Measurements from ENCODE around the gene MPND. TPM values are rescaled to one million over a fixed set of nuclear protein-coding genes. Genes with fewer than 3 reads are reported as not detected.

MPND gene
- polyA plus RNA-seq, 4 donors = 20.9 to 45.1 (median 35.4) TPM

- Histone ChIP-seq H3K4me1 (ENCODE audit: control insufficient read depth in 3 of 3, insufficient read depth in 2 of 3, low read depth in 1 of 3, low read length in 2 of 3) (peaks cover 0 to 63% (median 20%) of the 10 kb centered on the region in 3 donors), H3K4me3 (ENCODE audit: low read depth in 1 of 3, low read length in 3 of 3) (no peak overlapping the region), H3K36me3 (ENCODE audit: control insufficient read depth in 3 of 3, insufficient read depth in 2 of 3, low read depth in 1 of 3, low read length in 3 of 3) (peaks cover 0 to 77% (median 6%) of the 10 kb centered on the region in 3 donors), H3K27ac (ENCODE audit: low read depth in 1 of 3, low read length in 2 of 3) (peak overlapping the region in 2 of 3 donors; percentile 27 to 69), H3K27me3 (ENCODE audit: control insufficient read depth in 3 of 3, insufficient read depth in 3 of 3, low read length in 3 of 3) (no peaks in the 10 kb centered on the region), H3K9me3 (ENCODE audit: control insufficient read depth in 2 of 2, insufficient read depth in 1 of 2, low read depth in 1 of 2, low read length in 1 of 2) (no peaks in the 10 kb centered on the region)
- no peak for FAIRE-seq
- DNase-seq = peak in 1 of 2 donors; percentile 84
- WGBS, 3 donors = 22 to 42% (median 25%) methylated on average over 19 to 20 of the region's 20 CpGs
Measured at GRCh38 chr19:4379383-4380253, 36.3 kb downstream of the MPND start.

- Histone ChIP-seq H3K9me3 (ENCODE audit: control insufficient read depth in 2 of 2, insufficient read depth in 1 of 2, low read depth in 1 of 2, low read length in 1 of 2) (no peaks in the 10 kb centered on the region), H3K4me1 (ENCODE audit: control insufficient read depth in 3 of 3, insufficient read depth in 2 of 3, low read depth in 1 of 3, low read length in 2 of 3) (peaks cover 0 to 63% (median 16%) of the 10 kb centered on the region in 3 donors), H3K4me3 (ENCODE audit: low read depth in 1 of 3, low read length in 3 of 3) (no peak overlapping the region), H3K27me3 (ENCODE audit: control insufficient read depth in 3 of 3, insufficient read depth in 3 of 3, low read length in 3 of 3) (no peaks in the 10 kb centered on the region), H3K36me3 (ENCODE audit: control insufficient read depth in 3 of 3, insufficient read depth in 2 of 3, low read depth in 1 of 3, low read length in 3 of 3) (peaks cover 0 to 84% (median 6%) of the 10 kb centered on the region in 3 donors), H3K27ac (ENCODE audit: low read depth in 1 of 3, low read length in 2 of 3) (peak overlapping the region in 2 of 3 donors; percentile 45 to 69)
- DNase-seq = peak in 1 of 2 donors; percentile 42
- FAIRE-seq = no peak
- WGBS, 3 donors = 38 to 60% (median 53%) methylated on average over 17 of the region's 17 CpGs
Measured at GRCh38 chr19:4380254-4380727, 36.9 kb downstream of the MPND start.

GRCh38 chr19:4385291-4386040, 42.1 kb downstream of the MPND start:
- peaks cover 0 to 53% (median 2%) of the 10 kb centered on the region in 3 donors for H3K4me1 ChIP-seq (ENCODE audit: control insufficient read depth in 3 of 3, insufficient read depth in 2 of 3, low read depth in 1 of 3, low read length in 2 of 3)
- H3K27me3 ChIP-seq (ENCODE audit: control insufficient read depth in 3 of 3, insufficient read depth in 3 of 3, low read length in 3 of 3) = no peaks in the 10 kb centered on the region
- 61 to 71% (median 67%) methylated on average over 15 of the region's 15 CpGs for WGBS, 3 donors
- H3K9me3 ChIP-seq (ENCODE audit: control insufficient read depth in 2 of 2, insufficient read depth in 1 of 2, low read depth in 1 of 2, low read length in 1 of 2) = no peaks in the 10 kb centered on the region
- peak overlapping the region in 1 of 3 donors; percentile 81 for H3K27ac ChIP-seq (ENCODE audit: low read depth in 1 of 3, low read length in 2 of 3)
- no peak for FAIRE-seq
- H3K4me3 ChIP-seq (ENCODE audit: low read depth in 1 of 3, low read length in 3 of 3) = peak overlapping the region in 1 of 3 donors; percentile 5
- DNase-seq = peak in 1 of 2 donors; percentile 79
- H3K36me3 ChIP-seq (ENCODE audit: control insufficient read depth in 3 of 3, insufficient read depth in 2 of 3, low read depth in 1 of 3, low read length in 3 of 3) = peaks cover 0 to 85% (median 6%) of the 10 kb centered on the region in 3 donors

GRCh38 chr19:4386041-4386782, 42.9 kb downstream of the MPND start:
- no peak overlapping the region for H3K4me3 ChIP-seq (ENCODE audit: low read depth in 1 of 3, low read length in 3 of 3)
- H3K4me1 ChIP-seq (ENCODE audit: control insufficient read depth in 3 of 3, insufficient read depth in 2 of 3, low read depth in 1 of 3, low read length in 2 of 3) = peaks cover 0 to 60% (median 9%) of the 10 kb centered on the region in 3 donors
- 77 to 95% (median 94%) methylated on average over 13 of the region's 13 CpGs for WGBS, 3 donors
- no peaks in the 10 kb centered on the region for H3K9me3 ChIP-seq (ENCODE audit: control insufficient read depth in 2 of 2, insufficient read depth in 1 of 2, low read depth in 1 of 2, low read length in 1 of 2)
- H3K36me3 ChIP-seq (ENCODE audit: control insufficient read depth in 3 of 3, insufficient read depth in 2 of 3, low read depth in 1 of 3, low read length in 3 of 3) = peaks cover 0 to 80% (median 6%) of the 10 kb centered on the region in 3 donors
- H3K27me3 ChIP-seq (ENCODE audit: control insufficient read depth in 3 of 3, insufficient read depth in 3 of 3, low read length in 3 of 3) = no peaks in the 10 kb centered on the region
- H3K27ac ChIP-seq (ENCODE audit: low read depth in 1 of 3, low read length in 2 of 3) = peak overlapping the region in 1 of 3 donors; percentile 81
- FAIRE-seq (no peak), DNase-seq (no peak)

- DNase-seq = peak in 1 of 2 donors; percentile 71
- Histone ChIP-seq H3K9me3 (ENCODE audit: control insufficient read depth in 2 of 2, insufficient read depth in 1 of 2, low read depth in 1 of 2, low read length in 1 of 2) (no peaks in the 10 kb centered on the region), H3K4me1 (ENCODE audit: control insufficient read depth in 3 of 3, insufficient read depth in 2 of 3, low read depth in 1 of 3, low read length in 2 of 3) (peaks cover 0 to 80% (median 14%) of the 10 kb centered on the region in 3 donors), H3K36me3 (ENCODE audit: control insufficient read depth in 3 of 3, insufficient read depth in 2 of 3, low read depth in 1 of 3, low read length in 3 of 3) (peaks cover 0 to 72% (median 5%) of the 10 kb centered on the region in 3 donors), H3K4me3 (ENCODE audit: low read depth in 1 of 3, low read length in 3 of 3) (no peak overlapping the region), H3K27ac (ENCODE audit: low read depth in 1 of 3, low read length in 2 of 3) (peak overlapping the region in 2 of 3 donors; percentile 26 to 68), H3K27me3 (ENCODE audit: control insufficient read depth in 3 of 3, insufficient read depth in 3 of 3, low read length in 3 of 3) (no peaks in the 10 kb centered on the region)
- 53 to 71% (median 57%) methylated on average over 15 to 16 of the region's 16 CpGs for WGBS, 3 donors
- no peak for FAIRE-seq
Measured at GRCh38 chr19:4388337-4389063, 45.1 kb downstream of the MPND start.

- FAIRE-seq (no peak), DNase-seq (no peak)
- no peaks in the 10 kb centered on the region for H3K9me3 ChIP-seq (ENCODE audit: control insufficient read depth in 2 of 2, insufficient read depth in 1 of 2, low read depth in 1 of 2, low read length in 1 of 2)
- H3K27me3 ChIP-seq (ENCODE audit: control insufficient read depth in 3 of 3, insufficient read depth in 3 of 3, low read length in 3 of 3) = no peaks in the 10 kb centered on the region
- peak overlapping the region in 2 of 3 donors; percentile 26 to 68 for H3K27ac ChIP-seq (ENCODE audit: low read depth in 1 of 3, low read length in 2 of 3)
- WGBS, 3 donors = 81 to 82% (median 81%) methylated on average over 9 of the region's 9 CpGs
- peaks cover 0 to 83% (median 14%) of the 10 kb centered on the region in 3 donors for H3K4me1 ChIP-seq (ENCODE audit: control insufficient read depth in 3 of 3, insufficient read depth in 2 of 3, low read depth in 1 of 3, low read length in 2 of 3)
- H3K36me3 ChIP-seq (ENCODE audit: control insufficient read depth in 3 of 3, insufficient read depth in 2 of 3, low read depth in 1 of 3, low read length in 3 of 3) = peaks cover 0 to 70% (median 4%) of the 10 kb centered on the region in 3 donors
- H3K4me3 ChIP-seq (ENCODE audit: low read depth in 1 of 3, low read length in 3 of 3) = no peak overlapping the region
Measured at GRCh38 chr19:4389064-4389375, 45.7 kb downstream of the MPND start.

- FAIRE-seq = no peak
- H3K4me3 ChIP-seq (ENCODE audit: low read depth in 1 of 3, low read length in 3 of 3) = peak overlapping the region in 1 of 3 donors; percentile 17
Measured at GRCh38 chr19:4389511-4390016, 46.2 kb downstream of the MPND start.

More at GRCh38 chr19:4389511-4390016, 46.2 kb downstream of the MPND start:
- no peaks in the 10 kb centered on the region for H3K9me3 ChIP-seq (ENCODE audit: control insufficient read depth in 2 of 2, insufficient read depth in 1 of 2, low read depth in 1 of 2, low read length in 1 of 2)
- 60 to 69% (median 69%) methylated on average over 16 to 17 of the region's 17 CpGs for WGBS, 3 donors
- H3K36me3 ChIP-seq (ENCODE audit: control insufficient read depth in 3 of 3, insufficient read depth in 2 of 3, low read depth in 1 of 3, low read length in 3 of 3) = peaks cover 0 to 70% (median 0%) of the 10 kb centered on the region in 3 donors
- DNase-seq = no peak
- H3K4me1 ChIP-seq (ENCODE audit: control insufficient read depth in 3 of 3, insufficient read depth in 2 of 3, low read depth in 1 of 3, low read length in 2 of 3) = peaks cover 0 to 83% (median 14%) of the 10 kb centered on the region in 3 donors
- peak overlapping the region; percentile 60 to 94 (median 94) for H3K27ac ChIP-seq (ENCODE audit: low read depth in 1 of 3, low read length in 2 of 3)
- H3K27me3 ChIP-seq (ENCODE audit: control insufficient read depth in 3 of 3, insufficient read depth in 3 of 3, low read length in 3 of 3) = no peaks in the 10 kb centered on the region

All from small intestine (tissue), 7 donors.